GM19238 (cell line): ENCODE data around the gene DMAC2L.
"Not testable (repeated sequence)": the region's sequence is repeated elsewhere in the genome, so short reads cannot be mapped to it uniquely, and the experiment has no call there.

Source experiments
- DNase-seq: peaks from one replicate; pipeline ENCODE4 v3.0.0; 2011; ENCODE audit warnings: low spot score; ENCODE audit not compliant: insufficient read length

Gene DMAC2L

GRCh38 chr14:50354527-50354926 lies 42.4 kb downstream of the DMAC2L start:
- DNase-seq = no peak

GRCh38 chr14:50355692-50356091 lies 43.6 kb downstream of the DMAC2L start:
- no peak for DNase-seq

- DNase-seq = not testable (repeated sequence)
These were observed 44.2 kb downstream of the DMAC2L start for GRCh38 chr14:50356283-50356682.

- no peak for DNase-seq
These were observed 45.0 kb downstream of the DMAC2L start for GRCh38 chr14:50357124-50357523.

GRCh38 chr14:50357753-50358395 lies 45.8 kb downstream of the DMAC2L start:
- no peak for DNase-seq

- DNase-seq = no peak
These were observed 47.5 kb downstream of the DMAC2L start for GRCh38 chr14:50359631-50360030.

GRCh38 chr14:50360093-50360492 lies 48.0 kb downstream of the DMAC2L start:
- no peak for DNase-seq

- no peak for DNase-seq
These were observed 48.7 kb downstream of the DMAC2L start for GRCh38 chr14:50360851-50361250.

- not testable (repeated sequence) for DNase-seq
These were observed 49.6 kb downstream of the DMAC2L start for GRCh38 chr14:50361473-50362403.

GRCh38 chr14:50362764-50363713 lies 50.9 kb downstream of the DMAC2L start:
- DNase-seq = no peak

- peak; percentile 61 for DNase-seq
These were observed 51.6 kb downstream of the DMAC2L start for GRCh38 chr14:50363714-50364111.

- DNase-seq = no peak
These were observed 52.7 kb downstream of the DMAC2L start for GRCh38 chr14:50364792-50365191.

- DNase-seq = not testable (repeated sequence)
These were observed 53.4 kb downstream of the DMAC2L start for GRCh38 chr14:50365572-50365971.

GRCh38 chr14:50366115-50366514 lies 54.0 kb downstream of the DMAC2L start:
- DNase-seq = no peak

- no peak for DNase-seq
These were observed 54.5 kb downstream of the DMAC2L start for GRCh38 chr14:50366589-50366988.

- DNase-seq = no peak
These were observed 59.4 kb downstream of the DMAC2L start for GRCh38 chr14:50371546-50371945.

- DNase-seq = no peak
These were observed 61.8 kb downstream of the DMAC2L start for GRCh38 chr14:50373959-50374358.

- DNase-seq = no peak
These were observed 63.6 kb downstream of the DMAC2L start for GRCh38 chr14:50375760-50376159.
